HCT116 (cell line): ENCODE data around the gene JPH3. TPM values are rescaled to one million over a fixed set of nuclear protein-coding genes. Genes with fewer than 3 reads are reported as not detected.

ENCODE experiments used
- ATAC-seq: fragments of 200-7000 bp; cut with Tn5 transposase; 2 replicates; pipeline ENCODE4 v1.9.1; 2020; ENCODE audit warnings: mild to moderate bottlenecking, moderate library complexity
- BruUV-seq: library from RNA; stranded (reverse); fragments of 400-500 nt; replicated peaks from 2 replicates; lab custom pipeline; 2021; lab: Mats Ljungman, UMichigan
- CTCF ChIA-PET: fragments of 300-600 bp; sonication (Branson Sonifier 250); formaldehyde crosslinking; loops from one replicate; lab custom pipeline; 2021; ENCODE audit warnings: antibody characterized with exemption; lab: Charles Lee
- POLR2A ChIA-PET: fragments of 300-600, 350-600 bp; sonication (Branson Sonifier 250); formaldehyde crosslinking; loops from one replicate; lab custom pipeline; 2021; ENCODE audit warnings: antibody characterized with exemption; lab: Charles Lee
- RAD21 ChIA-PET, 2 experiments: fragments of 300-600 bp; sonication (Branson Sonifier 250); formaldehyde crosslinking; loops; one replicate each; lab custom pipeline; 2023; ENCODE audit warnings: low total read pairs in 2 of 2; ENCODE audit not compliant: uncharacterized antibody in 2 of 2, unreplicated experiment in 2 of 2, low non-redundant PET in 1 of 2; lab: Charles Lee
- DNase-seq: peaks from one replicate; pipeline ENCODE4 v3.0.0-alpha.2; 2010; ENCODE audit warnings: low read depth, low spot score
- H2AFZ ChIP-seq: fragments of 200-600 bp; shearing (Covaris generic), sonication (generic); 2 replicates; pipeline ENCODE4 v1.6.1; 2017; ENCODE audit warnings: low read depth, mixed run types, mixed read lengths, antibody characterized with exemption, low read length; ENCODE audit not compliant: poor library complexity, severe bottlenecking
- H3K27ac ChIP-seq: 2 replicates; pipeline ENCODE4 v1.5.1; 2012; ENCODE audit warnings: low read depth, low read length
- H3K27me3 ChIP-seq: fragments of 200-600 bp; sonication (generic); 2 replicates; pipeline ENCODE4 v1.6.1; 2016; ENCODE audit warnings: mixed run types, low read length, mixed read lengths; ENCODE audit not compliant: insufficient read depth
- H3K36me3 ChIP-seq, 2 experiments: fragments of 200-500 bp in 1 of 2; fragments of 200-600 bp in 1 of 2; sonication (Bioruptor generic) in 1 of 2; sonication (generic) in 1 of 2; 2 replicates each; pipeline versions ENCODE4 v1.5.1 to v1.6.1; 2014 to 2016; ENCODE audit warnings: low read length in 2 of 2, inconsistent platforms in 1 of 2, mixed read lengths in 1 of 2, mixed run types in 1 of 2; ENCODE audit not compliant: insufficient read depth in 2 of 2, control insufficient read depth in 1 of 2
- H3K4me1 ChIP-seq, 2 experiments: fragments of 200-600 bp in 1 of 2; sonication (generic) in 1 of 2; 2 replicates each; pipeline versions ENCODE4 v1.5.1 to v1.6.1; 2012 to 2017; ENCODE audit warnings: low read length in 2 of 2, inconsistent platforms in 1 of 2, mild to moderate bottlenecking in 1 of 2, mixed read lengths in 1 of 2, mixed run types in 1 of 2, moderate library complexity in 1 of 2; ENCODE audit not compliant: insufficient read depth in 2 of 2, control insufficient read depth in 1 of 2
- H3K4me2 ChIP-seq: fragments of 200-600 bp; sonication (generic); 2 replicates; pipeline ENCODE4 v1.6.1; 2017; ENCODE audit warnings: mixed run types, low read length, mixed read lengths
- H3K4me3 ChIP-seq, 2 experiments: fragments of 200-600 bp in 1 of 2; sonication (generic) in 1 of 2; replicated peaks in 1 of 2; 2 replicates each; pipeline ENCODE4 v1.5.1; 2011 to 2016; ENCODE audit warnings: low read length in 2 of 2, control low read depth in 1 of 2, low read depth in 1 of 2, mild to moderate bottlenecking in 1 of 2, mixed read lengths in 1 of 2, mixed run types in 1 of 2
- H3K79me2 ChIP-seq: fragments of 200-600 bp; sonication (generic); 2 replicates; pipeline ENCODE4 v1.6.1; 2017; ENCODE audit warnings: mild to moderate bottlenecking, mixed run types, low read length, moderate library complexity, mixed read lengths; ENCODE audit not compliant: insufficient read depth
- H3K9ac ChIP-seq: fragments of 200-600 bp; sonication (generic); 2 replicates; pipeline ENCODE4 v1.6.1; 2016; ENCODE audit warnings: low read length, mixed read lengths
- H3K9me2 ChIP-seq: fragments of 200-600 bp; sonication (generic), shearing (Covaris generic); 2 replicates; pipeline ENCODE4 v1.6.1; 2017; ENCODE audit warnings: mixed run types, mild to moderate bottlenecking, moderate library complexity; ENCODE audit not compliant: insufficient read depth
- H3K9me3 ChIP-seq, 2 experiments: fragments of 200-500 bp in 1 of 2; fragments of 200-600 bp in 1 of 2; sonication (Bioruptor generic) in 1 of 2; sonication (generic) in 1 of 2; 2 replicates each; pipeline ENCODE4 v1.6.1; 2014 to 2017; ENCODE audit warnings: low read length in 2 of 2, mixed read lengths in 2 of 2, inconsistent platforms in 1 of 2, low read depth in 1 of 2, mild to moderate bottlenecking in 1 of 2, mixed run types in 1 of 2, moderate library complexity in 1 of 2; ENCODE audit not compliant: control insufficient read depth in 1 of 2, insufficient read depth in 1 of 2
- H4K20me1 ChIP-seq: fragments of 200-600 bp; sonication (generic), shearing (Covaris generic); 2 replicates; pipeline ENCODE4 v1.6.1; 2017; ENCODE audit warnings: mixed run types, mild to moderate bottlenecking, moderate library complexity; ENCODE audit not compliant: insufficient read depth
- CEBPB ChIP-seq: IDR thresholded peaks from 2 replicates; pipeline ENCODE4 v1.6.1; 2012; ENCODE audit warnings: low read depth
- CTCF ChIP-seq, 3 experiments: fragments of 200-600 bp in 1 of 3; sonication (generic) in 1 of 3; IDR thresholded peaks in 2 of 3; conservative IDR thresholded peaks in 1 of 3; 2 replicates each; pipeline ENCODE4 v1.5.1; 2012 to 2017; ENCODE audit warnings: low read depth in 2 of 3, low read length in 2 of 3, antibody characterized with exemption in 1 of 3, borderline replicate concordance in 1 of 3, control low read depth in 1 of 3, mild to moderate bottlenecking in 1 of 3, mixed read lengths in 1 of 3, mixed run types in 1 of 3, moderate library complexity in 1 of 3; ENCODE audit not compliant: insufficient read depth in 1 of 3
- FOSL1 ChIP-seq: IDR thresholded peaks from 2 replicates; pipeline ENCODE4 v1.6.1; 2012; ENCODE audit warnings: low read depth
- POLR2AphosphoS5 ChIP-seq: IDR thresholded peaks from 2 replicates; pipeline ENCODE4 v1.6.1; 2011; ENCODE audit warnings: mild to moderate bottlenecking, low read depth, low read length, moderate library complexity
- RAD21 ChIP-seq: IDR thresholded peaks from 2 replicates; pipeline ENCODE4 v1.6.1; 2012; ENCODE audit warnings: low read depth, mild to moderate bottlenecking
- REST ChIP-seq: IDR thresholded peaks from 2 replicates; pipeline ENCODE4 v1.6.1; 2012; ENCODE audit warnings: low read depth
- SIN3A ChIP-seq: IDR thresholded peaks from 2 replicates; pipeline ENCODE4 v1.6.1; 2012; ENCODE audit warnings: low read depth
- SP1 ChIP-seq: IDR thresholded peaks from 2 replicates; pipeline ENCODE4 v1.6.1; 2012; ENCODE audit warnings: low read depth
- YY1 ChIP-seq: IDR thresholded peaks from 2 replicates; pipeline ENCODE4 v1.6.1; 2011; ENCODE audit warnings: low read length, low read depth, moderate library complexity, mild to moderate bottlenecking; ENCODE audit not compliant: insufficient replicate concordance; ENCODE audit errors: extremely low read depth
- ZFX ChIP-seq: fragments of 450-650 bp; IDR thresholded peaks from 2 replicates; pipeline ENCODE4 v1.6.1; 2017
- ZNF274 ChIP-seq: fragments of 200-500 bp; sonication (Bioruptor generic); IDR thresholded peaks from 2 replicates; pipeline ENCODE4 v1.6.1; 2014; ENCODE audit warnings: mild to moderate bottlenecking, low read depth, low read length, inconsistent platforms
- intact Hi-C: fragments of 100-400 bp; cut with micrococcal nuclease; formaldehyde crosslinking; loops from 2 replicates; pipeline ENCODE4 v1.10.0; 2022
- total RNA-seq: library from RNA; stranded (reverse); gene quantifications from one replicate; pipeline ENCODE4 v1.2.1, GENCODE V29; 2021; ENCODE audit not compliant: unreplicated experiment

JPH3 gene
- total RNA-seq, 1 experiment from 2014 or later, result 0.10 TPM

- H3K36me3 ChIP-seq, result peaks cover 4 to 26% of the 10 kb centered on the region in 2 experiments; a peak in 3 of 4 replicates
- ATAC-seq (no peak), DNase-seq (no peak)
- no peak for TF ChIP-seq ZFX
- TF ChIP-seq YY1, result no peak
- no peak for TF ChIP-seq POLR2AphosphoS5
- ChIA-PET POLR2A (no interaction called here), RAD21 (no interaction called here), CTCF (no interaction called here)
- H2AFZ ChIP-seq, result no peak overlapping the region
- no peaks in the 10 kb centered on the region for H3K9me3 ChIP-seq
- peaks cover 11% of the 10 kb centered on the region; the same call in 1 of the 2 replicates for H3K79me2 ChIP-seq
- no peaks in the 10 kb centered on the region for H3K4me1 ChIP-seq
- H3K9ac ChIP-seq, result no peak overlapping the region
- H3K27me3 ChIP-seq, result no peaks in the 10 kb centered on the region
- H3K4me2 ChIP-seq, result no peak overlapping the region
- no peaks in the 10 kb centered on the region for H3K9me2 ChIP-seq
- no TSS peak for BruUV-seq
- no peak overlapping the region for H3K27ac ChIP-seq
- intact Hi-C loops, result no loop called here
- no peaks in the 10 kb centered on the region for H4K20me1 ChIP-seq
- no peak overlapping the region for H3K4me3 ChIP-seq
These were observed 101.6 kb downstream of the JPH3 start for GRCh38 chr16:87703835-87704375.

- H3K4me1 ChIP-seq, result no peaks in the 10 kb centered on the region
- ATAC-seq (no peak), DNase-seq (no peak)
- H2AFZ ChIP-seq, result no peak overlapping the region
- no peak overlapping the region for H3K9ac ChIP-seq
- no peaks in the 10 kb centered on the region for H3K9me2 ChIP-seq
- H3K4me3 ChIP-seq, result no peak overlapping the region
- H3K36me3 ChIP-seq, result peaks cover 5 to 25% of the 10 kb centered on the region in 2 experiments; a peak in 3 of 4 replicates
- POLR2A ChIA-PET, result no interaction called here
- RAD21 ChIA-PET, result no interaction called here
- intact Hi-C loops, result no loop called here
- TF ChIP-seq CEBPB, result no peak
- TF ChIP-seq FOSL1, result no peak
- TF ChIP-seq SIN3A, result no peak
- TF ChIP-seq CTCF (IDR thresholded peaks at IDR 0.05 in 2 of 3, conservative IDR thresholded peaks at IDR 0.05 in 1 of 3; ENCODE audit: borderline replicate concordance in 1 of 3, insufficient read depth in 1 of 3, low read depth in 2 of 3, low read length in 2 of 3), result no peak
- no peak for TF ChIP-seq REST
- TF ChIP-seq RAD21, result no peak
- no peak for TF ChIP-seq ZNF274
- TF ChIP-seq SP1, result no peak
- CTCF ChIA-PET, result interaction anchor here (1.1 kb wide), 1 partner anchor 23 kb away, joined by 3 read pairs; no protein-coding TSS in a partner anchor
- H3K9me3 ChIP-seq, result no peaks in the 10 kb centered on the region
- H3K27me3 ChIP-seq, result no peaks in the 10 kb centered on the region
- H4K20me1 ChIP-seq, result no peaks in the 10 kb centered on the region
- no peak overlapping the region for H3K4me2 ChIP-seq
- peaks cover 11% of the 10 kb centered on the region; the same call in 1 of the 2 replicates for H3K79me2 ChIP-seq
- H3K27ac ChIP-seq, result no peak overlapping the region
- no TSS peak for BruUV-seq
These were observed 102.5 kb downstream of the JPH3 start for GRCh38 chr16:87704754-87705353.
